ENCODE data around the gene TBC1D2.

Gene TBC1D2

DNA sequence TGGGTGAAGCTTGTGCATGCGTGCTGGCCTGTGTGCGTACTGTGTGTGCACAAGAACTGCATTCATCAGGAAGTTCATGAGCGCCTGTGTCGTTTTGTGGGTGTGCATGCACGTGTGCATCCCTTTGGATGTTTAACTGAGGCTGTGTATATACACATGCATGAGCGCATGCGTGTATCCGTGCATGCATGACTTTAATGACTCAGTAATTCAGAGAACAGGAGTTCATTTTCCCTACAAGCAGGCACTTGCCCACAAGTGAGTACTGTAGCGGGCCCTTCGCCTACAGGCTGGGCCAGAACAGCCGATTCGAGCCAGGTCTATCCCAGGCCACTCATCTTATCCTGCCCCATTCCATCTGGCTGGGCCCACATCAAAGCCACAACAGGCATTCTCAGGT is 92.8 kb downstream of the TBC1D2 start:
- H3K9ac ChIP-seq (ENCODE audit: low read length) = no peak overlapping the region
- no peaks in the 10 kb centered on the region for H4K20me1 ChIP-seq (ENCODE audit: low read depth, low read length)
- no peaks in the 10 kb centered on the region for H3K79me2 ChIP-seq (ENCODE audit: insufficient read depth, low read length)
- no peaks in the 10 kb centered on the region for H3K36me3 ChIP-seq (ENCODE audit: low read length)
- H3K27me3 ChIP-seq (ENCODE audit: low read length) = no peaks in the 10 kb centered on the region
- no peak overlapping the region for H3K27ac ChIP-seq (ENCODE audit: low read depth, low read length)
- TF ChIP-seq CTCF (IDR thresholded peaks at IDR 0.05; ENCODE audit: insufficient read depth, low read length, poor library complexity, severe bottlenecking) = no peak
- no peak for TF ChIP-seq EZH2phosphoT487 (conservative IDR thresholded peaks at IDR 0.05; ENCODE audit: low read length)
- no peaks in the 10 kb centered on the region for H3F3A ChIP-seq (ENCODE audit: insufficient read depth)
- H3K9me2 ChIP-seq (replicated peaks; ENCODE audit: insufficient read depth, low read length) = no peaks in the 10 kb centered on the region
- H2AFZ ChIP-seq (ENCODE audit: low read depth, low read length, severe bottlenecking) = no peak overlapping the region
- no peak overlapping the region for H3K4me3 ChIP-seq (ENCODE audit: insufficient read depth, low read length, poor library complexity, severe bottlenecking)
- H3K9me3 ChIP-seq (ENCODE audit: insufficient read depth, low read length) = no peaks in the 10 kb centered on the region
- H3K4me2 ChIP-seq (ENCODE audit: low read depth, low read length, poor library complexity, severe bottlenecking) = no peak overlapping the region

DNA sequence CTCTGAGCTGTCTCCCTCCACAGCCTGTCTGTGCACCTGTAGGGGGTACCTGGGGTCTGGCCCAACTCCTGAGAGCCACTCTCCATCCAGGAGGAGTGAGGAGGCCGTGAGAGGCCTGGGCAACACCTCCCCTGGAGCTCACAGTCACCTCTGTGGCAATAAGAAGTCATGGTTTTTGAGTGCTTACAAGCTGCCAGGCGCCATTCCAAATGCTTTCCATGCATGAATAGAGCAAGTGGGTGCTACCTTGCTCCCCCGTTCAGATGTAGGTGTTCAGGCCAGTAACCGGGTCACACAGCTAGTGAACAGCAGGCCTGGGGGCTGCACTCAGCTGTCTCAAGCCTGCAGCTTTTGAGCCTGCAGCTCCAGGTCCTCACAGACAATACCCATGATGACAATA is 93.6 kb downstream of the TBC1D2 start:
- Histone ChIP-seq H3K27ac (ENCODE audit: low read depth, low read length) (no peak overlapping the region), H3K4me2 (ENCODE audit: low read depth, low read length, poor library complexity, severe bottlenecking) (no peak overlapping the region), H4K20me1 (ENCODE audit: low read depth, low read length) (no peaks in the 10 kb centered on the region)

GRCh38 chr9:98159790-98160189 is 95.7 kb downstream of the TBC1D2 start:
- H3K4me3 ChIP-seq (ENCODE audit: insufficient read depth, low read length, poor library complexity, severe bottlenecking) = no peak overlapping the region
- no peaks in the 10 kb centered on the region for H3F3A ChIP-seq (ENCODE audit: insufficient read depth)
- no peaks in the 10 kb centered on the region for H3K27me3 ChIP-seq (ENCODE audit: low read length)
- no peak overlapping the region for H3K9ac ChIP-seq (ENCODE audit: low read length)
- no peaks in the 10 kb centered on the region for H3K9me2 ChIP-seq (replicated peaks; ENCODE audit: insufficient read depth, low read length)
- H3K36me3 ChIP-seq (ENCODE audit: low read length) = no peaks in the 10 kb centered on the region
- no peak overlapping the region for H2AFZ ChIP-seq (ENCODE audit: low read depth, low read length, severe bottlenecking)
- no peaks in the 10 kb centered on the region for H3K9me3 ChIP-seq (ENCODE audit: insufficient read depth, low read length)
- TF ChIP-seq EZH2phosphoT487 (conservative IDR thresholded peaks at IDR 0.05; ENCODE audit: low read length) (no peak), CTCF (IDR thresholded peaks at IDR 0.05; ENCODE audit: insufficient read depth, low read length, poor library complexity, severe bottlenecking) (no peak)
- no peak overlapping the region for H3K4me2 ChIP-seq (ENCODE audit: low read depth, low read length, poor library complexity, severe bottlenecking)
- no peaks in the 10 kb centered on the region for H3K79me2 ChIP-seq (ENCODE audit: insufficient read depth, low read length)
- H3K27ac ChIP-seq (ENCODE audit: low read depth, low read length) = no peak overlapping the region
- no peaks in the 10 kb centered on the region for H4K20me1 ChIP-seq (ENCODE audit: low read depth, low read length)

More for the DNA sequence above, 93.6 kb downstream of the TBC1D2 start:
- Histone ChIP-seq H3K27me3 (ENCODE audit: low read length) (no peaks in the 10 kb centered on the region), H3K9me3 (ENCODE audit: insufficient read depth, low read length) (no peaks in the 10 kb centered on the region), H3K79me2 (ENCODE audit: insufficient read depth, low read length) (no peaks in the 10 kb centered on the region), H3K36me3 (ENCODE audit: low read length) (no peaks in the 10 kb centered on the region), H3F3A (ENCODE audit: insufficient read depth) (no peaks in the 10 kb centered on the region), H3K9ac (ENCODE audit: low read length) (no peak overlapping the region), H3K9me2 (replicated peaks; ENCODE audit: insufficient read depth, low read length) (no peaks in the 10 kb centered on the region), H2AFZ (ENCODE audit: low read depth, low read length, severe bottlenecking) (no peak overlapping the region), H3K4me3 (ENCODE audit: insufficient read depth, low read length, poor library complexity, severe bottlenecking) (no peak overlapping the region)
- no peak for TF ChIP-seq CTCF (IDR thresholded peaks at IDR 0.05; ENCODE audit: insufficient read depth, low read length, poor library complexity, severe bottlenecking)
- TF ChIP-seq EZH2phosphoT487 (conservative IDR thresholded peaks at IDR 0.05; ENCODE audit: low read length) = no peak

Measured in SU-DHL-6 (cell line).